WTC11 (cell line): ENCODE results near the gene CHML. TPM values are rescaled to one million over a fixed set of nuclear protein-coding genes. Genes with fewer than 3 reads are reported as not detected.

Experiments used
- ATAC-seq: fragments of 200-7000 bp; cut with Tn5 transposase; 2 replicates; pipeline ENCODE4 v1.10.0; 2021; ENCODE audit warnings: mild to moderate bottlenecking, moderate library complexity
- CTCF ChIA-PET: fragments of 300-600 bp; sonication (Branson Sonifier 250); formaldehyde crosslinking; loops from one replicate; lab custom pipeline; 2021; ENCODE audit warnings: antibody characterized with exemption; lab: Charles Lee
- POLR2A ChIA-PET: fragments of 350-600 bp; sonication (Branson Sonifier 250); formaldehyde crosslinking; loops from one replicate; lab custom pipeline; 2021; ENCODE audit warnings: antibody characterized with exemption; lab: Charles Lee
- DNase-seq: peaks from one replicate; pipeline ENCODE4 v3.0.0; 2021; ENCODE audit warnings: low spot score
- H3K27ac Mint-ChIP-seq: 2 replicates; pipeline ENCODE4 v1.8.0; 2021; ENCODE audit warnings: mixed read lengths
- H3K27me3 Mint-ChIP-seq: 2 replicates; pipeline ENCODE4 v1.8.0; 2021; ENCODE audit warnings: low read depth, mild to moderate bottlenecking, moderate library complexity, mixed read lengths
- H3K36me3 Mint-ChIP-seq: 2 replicates; pipeline ENCODE4 v1.8.0; 2021; ENCODE audit warnings: mixed read lengths
- H3K4me1 Mint-ChIP-seq: 2 replicates; pipeline ENCODE4 v1.8.0; 2022; ENCODE audit warnings: mixed read lengths
- H3K4me3 Mint-ChIP-seq: 2 replicates; pipeline ENCODE4 v1.8.0; 2021; ENCODE audit warnings: mild to moderate bottlenecking, moderate library complexity, mixed read lengths
- H3K9me3 Mint-ChIP-seq: 2 replicates; pipeline ENCODE4 v1.8.0; 2021; ENCODE audit warnings: mixed read lengths
- ATF2 ChIP-seq: sonication (generic); formaldehyde crosslinking; IDR thresholded peaks from 2 replicates; pipeline ENCODE4 v1.8.1; 2022; ENCODE audit warnings: low read depth, missing genetic modification reagents, borderline replicate concordance
- ATF6 ChIP-seq: sonication (generic); formaldehyde crosslinking; IDR thresholded peaks from 2 replicates; pipeline ENCODE4 v1.8.1; 2023; ENCODE audit warnings: mild to moderate bottlenecking, missing genetic modification reagents
- CTCF ChIP-seq: fragments of 200-600 bp; IDR thresholded peaks from 2 replicates; pipeline ENCODE4 v1.8.0; 2022; ENCODE audit warnings: antibody characterized with exemption
- ELF4 ChIP-seq: sonication (generic); formaldehyde crosslinking; IDR thresholded peaks from 2 replicates; pipeline ENCODE4 v1.8.1; 2022; ENCODE audit warnings: low read depth, mild to moderate bottlenecking, moderate library complexity, missing genetic modification reagents
- IRF2 ChIP-seq: sonication (generic); formaldehyde crosslinking; IDR thresholded peaks from 2 replicates; pipeline ENCODE4 v1.8.0; 2022; ENCODE audit warnings: low read depth, missing genetic modification reagents, borderline replicate concordance
- MXD4 ChIP-seq: fragments of 250-450 bp; sonication (Bioruptor Pico); IDR thresholded peaks from 2 replicates; pipeline ENCODE4 v1.8.0; 2021; ENCODE audit warnings: mild to moderate bottlenecking, moderate library complexity, borderline replicate concordance
- MYBL2 ChIP-seq: sonication (generic); formaldehyde crosslinking; IDR thresholded peaks from 2 replicates; pipeline ENCODE4 v1.8.1; 2023; ENCODE audit warnings: mild to moderate bottlenecking, moderate library complexity, missing genetic modification reagents
- NFATC4 ChIP-seq: fragments of 250-450 bp; sonication (Bioruptor Pico); IDR thresholded peaks from 2 replicates; pipeline ENCODE4 v1.9.0; 2021; ENCODE audit warnings: mild to moderate bottlenecking
- NR3C1 ChIP-seq: sonication (generic); formaldehyde crosslinking; conservative IDR thresholded peaks from 2 replicates; pipeline ENCODE4 v1.8.1; 2023; ENCODE audit warnings: low read depth, mild to moderate bottlenecking, missing genetic modification reagents
- TEAD1 ChIP-seq: sonication (generic); formaldehyde crosslinking; IDR thresholded peaks from 2 replicates; pipeline ENCODE4 v1.8.0; 2022; ENCODE audit warnings: mild to moderate bottlenecking, missing genetic modification reagents
- TEAD4 ChIP-seq: sonication (generic); formaldehyde crosslinking; IDR thresholded peaks from 2 replicates; pipeline ENCODE4 v1.8.0; 2022; ENCODE audit warnings: mild to moderate bottlenecking, missing genetic modification reagents
- TP53 ChIP-seq: sonication (generic); formaldehyde crosslinking; IDR thresholded peaks from 2 replicates; pipeline ENCODE4 v1.8.1; 2023; ENCODE audit warnings: mild to moderate bottlenecking, missing genetic modification reagents
- USF1 ChIP-seq: sonication (generic); formaldehyde crosslinking; IDR thresholded peaks from 2 replicates; pipeline ENCODE4 v1.8.0; 2022; ENCODE audit warnings: mild to moderate bottlenecking, missing genetic modification reagents
- ZBTB21 ChIP-seq: sonication (generic); formaldehyde crosslinking; IDR thresholded peaks from 2 replicates; pipeline ENCODE4 v1.8.1; 2023; ENCODE audit warnings: mild to moderate bottlenecking, missing genetic modification reagents, borderline replicate concordance
- ZNF232 ChIP-seq: sonication (generic); formaldehyde crosslinking; IDR thresholded peaks from 2 replicates; pipeline ENCODE4 v1.8.0; 2022; ENCODE audit warnings: mild to moderate bottlenecking, missing genetic modification reagents
- ZNF263 ChIP-seq: sonication (generic); formaldehyde crosslinking; IDR thresholded peaks from 2 replicates; pipeline ENCODE4 v1.8.1; 2022; ENCODE audit warnings: low read depth, mild to moderate bottlenecking, moderate library complexity, missing genetic modification reagents
- ZNF425 ChIP-seq: fragments of 250-450 bp; sonication (Bioruptor Pico); conservative IDR thresholded peaks from 2 replicates; pipeline ENCODE4 v1.9.0; 2021; ENCODE audit warnings: mild to moderate bottlenecking
- ZNF671 ChIP-seq: fragments of 250-450 bp; sonication (Bioruptor Pico); IDR thresholded peaks from 2 replicates; pipeline ENCODE4 v1.8.0; 2021; ENCODE audit warnings: mild to moderate bottlenecking
- total RNA-seq: library from RNA; stranded (reverse); gene quantifications from 3 replicates; pipeline ENCODE4 v1.2.3, GENCODE V29; 2021

The CHML gene
- total RNA-seq, 1 experiment from 2014 or later = 53.5 TPM

- no peak for ATAC-seq
- Mint-ChIP-seq H3K4me3 (peak overlapping the region; percentile 80), H3K27me3 (peaks cover 18% of the 10 kb centered on the region), H3K4me1 (peaks cover 29% of the 10 kb centered on the region), H3K9me3 (peaks cover 20% of the 10 kb centered on the region), H3K27ac (peak overlapping the region; percentile 14; the same call in 1 of the 2 replicates), H3K36me3 (peaks cover 46% of the 10 kb centered on the region)
- CTCF ChIA-PET = interaction anchor here (0.6 to 1.1 kb wide), 2 partner anchors 10 to 33 kb away, joined by 3 read pairs; no protein-coding TSS in a partner anchor
- no peak for DNase-seq
- TF ChIP-seq ZNF263 (CRISPR knock-in tag) = no peak
- no peak for TF ChIP-seq IRF2
- no peak for TF ChIP-seq CTCF
- TF ChIP-seq ATF2 (CRISPR knock-in tag) = no peak
- no peak for TF ChIP-seq TEAD1
- no peak for TF ChIP-seq TEAD4 (CRISPR knock-in tag)
- no peak for TF ChIP-seq MYBL2 (CRISPR knock-in tag)
- TF ChIP-seq ATF6 (CRISPR knock-in tag) = no peak
- no peak for TF ChIP-seq TP53 (CRISPR knock-in tag)
- no peak for TF ChIP-seq ZNF425 (CRISPR knock-in tag)
- no peak for TF ChIP-seq MXD4 (CRISPR knock-in tag)
- no peak for TF ChIP-seq NR3C1
- TF ChIP-seq ELF4 = no peak
- no peak for TF ChIP-seq ZBTB21
- TF ChIP-seq USF1 (CRISPR knock-in tag) = no peak
- no peak for TF ChIP-seq NFATC4 (CRISPR knock-in tag)
- TF ChIP-seq ZNF232 (CRISPR knock-in tag) = no peak
- POLR2A ChIA-PET = no interaction called here
These were observed 2.6 kb downstream of the CHML start for GRCh38 chr1:241637604-241638003.

GRCh38 chr1:241637046-241637590 is 3.1 kb downstream of the CHML start:
- ChIA-PET CTCF (interaction anchor here (1.1 kb wide), 1 partner anchor 32 kb away, joined by 3 read pairs; no protein-coding TSS in a partner anchor), POLR2A (no interaction called here)
- H3K27me3 Mint-ChIP-seq = peaks cover 15% of the 10 kb centered on the region
- H3K4me1 Mint-ChIP-seq = peaks cover 34% of the 10 kb centered on the region
- H3K36me3 Mint-ChIP-seq = peaks cover 45% of the 10 kb centered on the region
- H3K4me3 Mint-ChIP-seq = peak overlapping the region; percentile 80
- ATAC-seq (no peak), DNase-seq (no peak)
- peak overlapping the region; percentile 14; the same call in 1 of the 2 replicates for H3K27ac Mint-ChIP-seq
- TF ChIP-seq MYBL2 (CRISPR knock-in tag) = no peak
- TF ChIP-seq ZNF671 (CRISPR knock-in tag) = no peak
- peaks cover 15% of the 10 kb centered on the region for H3K9me3 Mint-ChIP-seq
